Right atrium auricular region (tissue), 2 donors: ENCODE data around the gene DRICH1. TPM values are rescaled to one million over a fixed set of nuclear protein-coding genes. Genes with fewer than 3 reads are reported as not detected.
"Not testable (repeated sequence)": the region's sequence is repeated elsewhere in the genome, so short reads cannot be mapped to it uniquely, and the experiment has no call there.

Experiments
- DNase-seq: peaks from one replicate; pipeline ENCODE4 v3.0.0-alpha.2; 2019; ENCODE audit warnings: low spot score
- H3K27ac ChIP-seq, 2 donors: fragments of 200-600 bp; sonication (generic); 1 replicate in 1 of 2; 2 replicates in 1 of 2; pipeline ENCODE4 v1.5.1; 2016 to 2019
- H3K27me3 ChIP-seq, 2 donors: fragments of 200-600 bp; sonication (generic); one replicate each; pipeline versions ENCODE4 v1.5.1 to v1.6.0; 2017 to 2019
- H3K36me3 ChIP-seq: fragments of 200-600 bp; sonication (generic); one replicate; pipeline ENCODE4 v1.5.1; 2016
- H3K4me1 ChIP-seq, 2 donors: fragments of 200-600 bp; sonication (generic); one replicate each; pipeline versions ENCODE4 v1.5.1 to v1.6.0; 2017 to 2019
- H3K4me3 ChIP-seq, 2 donors: fragments of 200-600 bp; sonication (generic); 1 replicate in 1 of 2; 2 replicates in 1 of 2; pipeline ENCODE4 v1.5.1; 2017 to 2019; ENCODE audit warnings: mild to moderate bottlenecking in 1 of 2, moderate library complexity in 1 of 2
- H3K9me3 ChIP-seq, 2 donors: fragments of 200-600 bp; sonication (generic); one replicate each; pipeline ENCODE4 v1.5.1; 2019
- CTCF ChIP-seq, 2 donors: fragments of 200-600 bp; sonication (generic); IDR thresholded peaks; one replicate each; pipeline ENCODE4 v1.5.1; 2019; ENCODE audit warnings: antibody characterized with exemption in 2 of 2
- total RNA-seq, 2 donors: library from RNA; depleted of rRNA; stranded (reverse); fragments of >200 nt; gene quantifications; one replicate each; pipeline ENCODE4 v1.1.0, GENCODE V29; 2016

DRICH1 gene
- total RNA-seq, 2 donors from 2014 or later = not detected

DNA sequence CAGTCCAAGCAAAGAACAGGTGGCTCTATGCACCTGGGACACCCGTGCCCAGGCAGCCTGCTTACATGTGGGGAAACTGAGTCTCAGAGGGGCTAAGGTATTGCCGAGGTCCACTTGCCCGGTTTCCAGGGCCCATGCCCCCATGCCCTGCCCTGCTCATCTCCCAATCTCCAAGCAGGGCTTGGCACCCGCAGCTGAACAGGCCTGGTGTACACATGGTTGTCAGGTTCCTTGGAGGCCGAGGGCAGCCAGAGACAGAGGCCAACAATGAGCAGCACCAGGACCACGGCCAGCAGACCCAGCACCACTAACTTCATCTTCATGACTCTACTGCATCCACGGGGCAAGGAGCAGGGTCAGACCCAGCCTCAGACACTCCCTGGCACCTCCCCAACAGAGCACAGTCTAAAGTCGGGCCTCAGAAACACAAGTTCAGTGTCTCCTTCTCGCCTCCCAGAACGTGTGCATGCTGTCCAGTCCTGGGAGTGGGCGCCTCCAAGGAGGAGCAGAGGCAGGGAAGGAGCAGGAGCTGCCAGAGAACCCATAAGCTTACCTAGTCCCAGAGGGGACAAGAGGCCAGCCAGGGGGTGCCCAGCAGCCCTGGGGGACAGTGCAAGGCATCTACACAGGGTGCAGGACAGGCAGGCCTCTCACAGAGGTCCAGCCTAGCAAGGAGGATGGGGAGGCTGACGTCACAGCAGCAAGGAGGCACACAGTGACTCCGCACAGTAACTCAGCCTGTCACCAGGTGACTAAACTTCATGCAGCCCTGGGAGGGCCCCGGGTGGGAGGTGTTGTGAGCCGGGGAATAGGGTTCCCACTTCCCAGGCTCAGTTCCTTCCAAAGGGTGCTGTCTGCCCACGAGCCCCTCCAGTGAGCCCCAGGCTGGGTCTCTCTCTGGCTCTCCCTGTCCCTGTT is 38.5 kb upstream of the DRICH1 start:
- H3K4me1 ChIP-seq = no peaks in the 10 kb centered on the region
- DNase-seq = no peak
- H3K36me3 ChIP-seq = no peaks in the 10 kb centered on the region
- no peak for TF ChIP-seq CTCF (IDR thresholded peaks at IDR 0.05)
- H3K9me3 ChIP-seq = no peaks in the 10 kb centered on the region
- no peak overlapping the region for H3K4me3 ChIP-seq
- H3K27ac ChIP-seq = no peak overlapping the region
- no peaks in the 10 kb centered on the region for H3K27me3 ChIP-seq

DNA sequence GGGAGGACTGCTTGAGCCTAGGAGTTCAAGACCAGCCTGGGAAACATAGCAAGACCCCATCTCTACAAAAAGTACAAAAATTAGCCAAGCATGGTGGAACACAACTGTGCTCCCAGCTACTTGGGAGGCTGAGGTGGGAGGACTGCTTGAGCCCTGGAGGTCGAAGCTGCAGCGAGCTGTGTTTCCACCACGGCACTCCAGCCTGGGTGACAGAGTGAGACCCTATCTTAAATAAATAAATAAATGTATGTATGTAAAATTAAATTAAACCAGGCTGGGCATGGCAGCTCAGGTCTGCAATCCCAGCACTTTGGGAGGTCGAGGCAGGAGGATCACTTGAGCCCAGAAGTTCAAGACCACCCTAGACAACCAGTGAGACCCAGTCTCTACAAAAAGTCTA is 28.3 kb upstream of the DRICH1 start:
- not testable (repeated sequence) for DNase-seq, H3K27me3 ChIP-seq, H3K36me3 ChIP-seq, H3K4me3 ChIP-seq, H3K27ac ChIP-seq, H3K9me3 ChIP-seq, H3K4me1 ChIP-seq

DNA sequence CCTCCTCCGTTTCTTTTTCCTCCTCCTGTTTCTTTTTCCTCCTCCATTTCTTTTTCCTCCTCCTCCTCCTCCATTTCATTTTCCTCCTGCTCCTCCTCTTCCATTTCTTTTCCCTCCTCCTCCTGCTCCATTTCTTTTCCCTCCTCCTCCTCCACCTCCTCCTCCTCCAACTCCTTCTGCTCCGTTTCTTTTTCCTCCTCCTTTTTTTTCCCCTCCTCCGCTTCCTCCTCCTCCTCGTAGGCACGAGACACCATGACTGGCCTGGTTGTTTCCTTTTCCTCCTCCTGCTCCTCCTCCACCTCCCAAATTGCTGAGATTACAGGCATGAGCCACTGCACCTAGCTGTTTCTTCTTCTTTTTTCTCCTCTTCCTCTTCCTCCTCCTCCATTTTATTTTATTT is 25.6 kb upstream of the DRICH1 start:
- no peaks in the 10 kb centered on the region for H3K27me3 ChIP-seq
- H3K36me3 ChIP-seq = no peaks in the 10 kb centered on the region
- no peak for DNase-seq
- no peaks in the 10 kb centered on the region for H3K4me1 ChIP-seq
- TF ChIP-seq CTCF (IDR thresholded peaks at IDR 0.05) = no peak
- no peak overlapping the region for H3K4me3 ChIP-seq
- no peaks in the 10 kb centered on the region for H3K9me3 ChIP-seq
- no peak overlapping the region for H3K27ac ChIP-seq

GRCh38 chr22:23655891-23656475 is 23.9 kb upstream of the DRICH1 start:
- no peak for DNase-seq
- no peak for TF ChIP-seq CTCF (IDR thresholded peaks at IDR 0.05)
- Histone ChIP-seq H3K36me3 (no peaks in the 10 kb centered on the region), H3K27me3 (no peaks in the 10 kb centered on the region), H3K4me1 (no peaks in the 10 kb centered on the region), H3K27ac (no peak overlapping the region), H3K9me3 (no peaks in the 10 kb centered on the region), H3K4me3 (no peak overlapping the region)

- no peak for DNase-seq
- Histone ChIP-seq H3K36me3 (no peaks in the 10 kb centered on the region), H3K4me1 (no peaks in the 10 kb centered on the region), H3K27ac (no peak overlapping the region), H3K27me3 (no peaks in the 10 kb centered on the region), H3K9me3 (no peaks in the 10 kb centered on the region), H3K4me3 (no peak overlapping the region)
- TF ChIP-seq CTCF (IDR thresholded peaks at IDR 0.05) = no peak
Measured at GRCh38 chr22:23652711-23653110, 20.6 kb upstream of the DRICH1 start.

GRCh38 chr22:23652286-23652685 is 20.2 kb upstream of the DRICH1 start:
- H3K27ac ChIP-seq = no peak overlapping the region
- no peaks in the 10 kb centered on the region for H3K9me3 ChIP-seq
- no peak for TF ChIP-seq CTCF (IDR thresholded peaks at IDR 0.05)
- H3K4me1 ChIP-seq = no peaks in the 10 kb centered on the region
- no peak overlapping the region for H3K4me3 ChIP-seq
- H3K36me3 ChIP-seq = no peaks in the 10 kb centered on the region
- H3K27me3 ChIP-seq = no peaks in the 10 kb centered on the region
- no peak for DNase-seq
